Right lobe of liver (tissue), 6 donors: ENCODE data around the gene THADA. TPM values are rescaled to one million over a fixed set of nuclear protein-coding genes. Genes with fewer than 3 reads are reported as not detected.

ENCODE experiments used
- ATAC-seq, 4 donors: fragments of 200-7000 bp; cut with Tn5 transposase; one replicate each; pipeline ENCODE4 v1.9.1; 2020; ENCODE audit warnings: mild to moderate bottlenecking in 4 of 4, moderate library complexity in 4 of 4
- DNase-seq, 3 donors: peaks; one replicate each; pipeline ENCODE4 v3.0.0-alpha.2; 2020
- H3K27ac ChIP-seq, 3 donors: fragments of 200-600 bp; one replicate each; pipeline ENCODE4 v1.8.0; 2022
- H3K27me3 ChIP-seq, 2 donors: fragments of 200-600 bp; one replicate each; pipeline ENCODE4 v1.8.0; 2022
- H3K36me3 ChIP-seq, 4 donors: fragments of 200-600 bp; sonication (generic) in 1 of 4; one replicate each; pipeline versions ENCODE4 v1.5.1 to v1.8.0; 2017 to 2022; ENCODE audit warnings: control low read depth in 1 of 4
- H3K4me1 ChIP-seq, 4 donors: fragments of 200-600 bp; sonication (generic) in 1 of 4; one replicate each; pipeline versions ENCODE4 v1.5.1 to v1.8.0; 2017 to 2022; ENCODE audit warnings: control low read depth in 1 of 4
- H3K4me3 ChIP-seq, 3 donors: fragments of 200-600 bp; one replicate each; pipeline ENCODE4 v1.8.0; 2022
- H3K9me3 ChIP-seq, 4 donors: fragments of 200-600 bp; sonication (generic) in 1 of 4; one replicate each; pipeline versions ENCODE4 v1.5.1 to v1.8.0; 2017 to 2022; ENCODE audit warnings: control low read depth in 1 of 4
- POLR2A ChIP-seq: fragments of 450-650 bp; IDR thresholded peaks from one replicate; pipeline ENCODE4 v1.6.1; 2017; ENCODE audit warnings: antibody characterized with exemption, mild to moderate bottlenecking
- WGBS: methylation state at CpG from one replicate; pipeline ENCODE4 v1.1.6; 2018; ENCODE audit warnings: low coverage, low lambda C conversion rate; ENCODE audit not compliant: insufficient coverage; ENCODE audit errors: missing lambda C conversion rate; 5-methylcytosine and 5-hydroxymethylcytosine counted together
- intact Hi-C, 2 donors: fragments of 100-400 bp; cut with DNase I; formaldehyde crosslinking; loops; one replicate each; pipeline versions ENCODE4 v1.11.2 to v1.14.1; 2022
- small RNA-seq, 2 experiments: library from RNA; depleted of rRNA; stranded (forward); fragments of <200 nt; gene quantifications; one replicate each; pipeline ENCODE3, GENCODE V24; 2016
- total RNA-seq, 6 experiments: library from RNA; depleted of rRNA in 2 of 6; stranded (reverse); fragments of >200 nt in 2 of 6; fragmentation: NEBNext Ultra II Directional in 3 of 6; extraction: Animal tissue kit (Norgen Biotek cat#: 25700) in 3 of 6; gene quantifications; one replicate each; pipeline versions ENCODE4 v1.1.0 to v1.2.4, GENCODE V29; 2016 to 2023
- TF ChIP-seq, protein P1 (sequence below), 4 donors: fragments of 200-600 bp in 3 of 4; fragments of 450-650 bp in 1 of 4; IDR thresholded peaks; one replicate each; pipeline versions ENCODE4 v1.5.1 to v1.8.0; 2016 to 2022; ENCODE audit warnings: antibody characterized with exemption in 4 of 4, mild to moderate bottlenecking in 2 of 4
- donor health status: DM: no; HTN: yes; CAD: no.
- donor health status: DM: no; HTN: no; CAD: no.
- donor health status: DM: no; HTN: no; CAD: no.
- donor health status: DM: no; HTN: yes; CAD: no.
- donor health status: DM: no; HTN: yes; CAD: no.

Gene THADA
- total RNA-seq, 6 experiments from 2014 or later = 12.2 to 21.6 (median 14.0) TPM

DNA sequence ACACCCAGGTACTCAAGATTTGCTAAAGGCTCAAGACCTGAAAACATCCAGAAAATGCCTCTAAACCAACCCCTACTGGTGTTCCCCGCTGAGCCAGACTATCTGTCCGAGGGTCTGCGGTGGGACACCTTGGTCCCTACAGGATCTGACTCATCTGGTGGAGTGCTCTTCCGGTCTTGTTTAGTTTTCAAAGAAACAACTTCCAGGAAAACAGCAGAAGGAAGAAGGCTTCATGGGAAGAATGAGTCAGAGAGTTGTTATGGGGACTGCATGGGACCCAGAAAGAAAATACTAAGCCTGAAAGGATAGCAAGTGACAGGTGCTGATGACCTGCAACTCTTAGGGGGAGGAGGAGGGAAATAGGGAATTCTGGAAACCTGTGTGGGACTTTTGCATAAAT is 410.7 kb downstream of the THADA start:
- Histone ChIP-seq H3K9me3 (no peaks in the 10 kb centered on the region), H3K27ac (no peak overlapping the region), H3K4me3 (no peak overlapping the region), H3K4me1 (peaks cover 0 to 3% (median 0%) of the 10 kb centered on the region in 4 donors), H3K36me3 (no peaks in the 10 kb centered on the region), H3K27me3 (no peaks in the 10 kb centered on the region)
- intact Hi-C loops = no loop called here
- WGBS = no CpG with 5 or more reads among the region's 4 CpGs
- TF ChIP-seq POLR2A = no peak
- TF ChIP-seq, protein P1, sequence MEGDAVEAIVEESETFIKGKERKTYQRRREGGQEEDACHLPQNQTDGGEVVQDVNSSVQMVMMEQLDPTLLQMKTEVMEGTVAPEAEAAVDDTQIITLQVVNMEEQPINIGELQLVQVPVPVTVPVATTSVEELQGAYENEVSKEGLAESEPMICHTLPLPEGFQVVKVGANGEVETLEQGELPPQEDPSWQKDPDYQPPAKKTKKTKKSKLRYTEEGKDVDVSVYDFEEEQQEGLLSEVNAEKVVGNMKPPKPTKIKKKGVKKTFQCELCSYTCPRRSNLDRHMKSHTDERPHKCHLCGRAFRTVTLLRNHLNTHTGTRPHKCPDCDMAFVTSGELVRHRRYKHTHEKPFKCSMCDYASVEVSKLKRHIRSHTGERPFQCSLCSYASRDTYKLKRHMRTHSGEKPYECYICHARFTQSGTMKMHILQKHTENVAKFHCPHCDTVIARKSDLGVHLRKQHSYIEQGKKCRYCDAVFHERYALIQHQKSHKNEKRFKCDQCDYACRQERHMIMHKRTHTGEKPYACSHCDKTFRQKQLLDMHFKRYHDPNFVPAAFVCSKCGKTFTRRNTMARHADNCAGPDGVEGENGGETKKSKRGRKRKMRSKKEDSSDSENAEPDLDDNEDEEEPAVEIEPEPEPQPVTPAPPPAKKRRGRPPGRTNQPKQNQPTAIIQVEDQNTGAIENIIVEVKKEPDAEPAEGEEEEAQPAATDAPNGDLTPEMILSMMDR (IDR thresholded peaks at IDR 0.05) = no peak
- ATAC-seq (peak in 1 of 4 donors; percentile 37), DNase-seq (no peak)

- Histone ChIP-seq H3K4me3 (no peak overlapping the region), H3K4me1 (peaks cover 0 to 3% (median 1%) of the 10 kb centered on the region in 4 donors), H3K36me3 (no peaks in the 10 kb centered on the region), H3K9me3 (no peaks in the 10 kb centered on the region), H3K27me3 (no peaks in the 10 kb centered on the region), H3K27ac (no peak overlapping the region)
- DNase-seq = no peak
- ATAC-seq = peak in 2 of 4 donors; percentile 8 to 13
- WGBS = 69% methylated on average over 8 of the region's 12 CpGs
- intact Hi-C loops = no loop called here
- no peak for TF ChIP-seq POLR2A
- TF ChIP-seq, protein P1 (IDR thresholded peaks at IDR 0.05) = no peak
Observed at GRCh38 chr2:43184339-43184895, 411.4 kb downstream of the THADA start.

- 52% methylated on average over 3 of the region's 5 CpGs for WGBS
- no peak for TF ChIP-seq POLR2A
- TF ChIP-seq, protein P1 (IDR thresholded peaks at IDR 0.05) = no peak
Observed at GRCh38 chr2:43183743-43184142, 412.1 kb downstream of the THADA start.

DNA sequence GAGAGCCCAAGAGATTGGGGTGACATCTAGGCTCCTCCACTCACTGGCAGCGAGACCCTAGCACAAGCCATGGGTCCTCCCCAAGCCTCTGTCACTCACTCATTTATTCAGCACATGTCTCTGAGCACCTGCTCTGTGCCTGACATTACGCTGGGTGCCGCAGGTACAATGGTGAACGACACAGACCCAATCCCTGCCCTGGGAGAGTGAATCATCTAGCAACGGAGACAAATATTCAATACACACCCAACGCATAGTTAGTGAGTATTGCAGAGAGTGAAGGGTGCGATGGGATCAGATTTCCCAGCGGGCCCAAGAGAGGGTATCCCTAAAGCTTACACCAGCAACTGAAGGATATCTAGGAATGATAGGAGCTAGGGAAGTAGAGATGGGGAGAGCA is 414.9 kb downstream of the THADA start:
- no peak overlapping the region for H3K4me3 ChIP-seq
- no peaks in the 10 kb centered on the region for H3K27me3 ChIP-seq
- H3K27ac ChIP-seq = no peak overlapping the region
- no peak for TF ChIP-seq POLR2A
- TF ChIP-seq, protein P1 (IDR thresholded peaks at IDR 0.05) = no peak
- ATAC-seq (no peak), DNase-seq (no peak)
- intact Hi-C loops = no loop called here
- peaks cover 0 to 20% (median 10%) of the 10 kb centered on the region in 4 donors for H3K4me1 ChIP-seq
- no peaks in the 10 kb centered on the region for H3K36me3 ChIP-seq
- H3K9me3 ChIP-seq = no peaks in the 10 kb centered on the region
- WGBS = 100% methylated on average over 6 of the region's 8 CpGs

More at GRCh38 chr2:43183743-43184142, 412.1 kb downstream of the THADA start:
- intact Hi-C loops = no loop called here
- Histone ChIP-seq H3K9me3 (no peaks in the 10 kb centered on the region), H3K4me3 (no peak overlapping the region), H3K27ac (no peak overlapping the region), H3K36me3 (no peaks in the 10 kb centered on the region), H3K27me3 (no peaks in the 10 kb centered on the region), H3K4me1 (peaks cover 0 to 10% (median 4%) of the 10 kb centered on the region in 4 donors)
- DNase-seq = no peak
- ATAC-seq = no peak

Small RNA genes within 50 kb of the gene (small RNA-seq; reads per million reads assigned to genes)
- gene RF00019 (0 reads per million in 2 experiments), gene RN7SL531P (0 reads per million in 2 experiments), gene RNU6-958P (0 reads per million in 2 experiments)

Other genes starting within 250 kb of the THADA start
- 1 to 10 TPM in 5 of 6 experiments, under 1 TPM in 1; 0.75 to 2.0 (median 1.3) TPM for gene PLEKHH2, start 41.2 kb upstream of the THADA start, total RNA-seq
- gene C1GALT1C1L, start 80.4 kb upstream of the THADA start, total RNA-seq = under 1 TPM in 1 of 6 experiments, not detected in 5; 0.37 TPM
- 1 to 10 TPM; 3.2 to 6.9 (median 6.2) TPM for gene DYNC2LI1, start 178.0 kb upstream of the THADA start, total RNA-seq
- gene ABCG5, start 242.8 kb upstream of the THADA start, total RNA-seq = 10 to 100 TPM; 15.3 to 63.5 (median 35.4) TPM
- gene ABCG8, start 242.9 kb upstream of the THADA start, total RNA-seq = 100 to 1,000 TPM in 1 of 6 experiments, 10 to 100 TPM in 5; 30.1 to 116 (median 49.0) TPM